HPDE6-E6E7 (cell line): Measurements from ENCODE around the gene GPSM1.

Experiments
- DNase-seq: peaks from one replicate; pipeline ENCODE4 v3.0.0; 2011; ENCODE audit warnings: missing footprints; ENCODE audit errors: extremely low spot score

Gene GPSM1

GRCh38 chr9:136377341-136378169, 50.2 kb downstream of the GPSM1 start:
- DNase-seq: no peak

DNA sequence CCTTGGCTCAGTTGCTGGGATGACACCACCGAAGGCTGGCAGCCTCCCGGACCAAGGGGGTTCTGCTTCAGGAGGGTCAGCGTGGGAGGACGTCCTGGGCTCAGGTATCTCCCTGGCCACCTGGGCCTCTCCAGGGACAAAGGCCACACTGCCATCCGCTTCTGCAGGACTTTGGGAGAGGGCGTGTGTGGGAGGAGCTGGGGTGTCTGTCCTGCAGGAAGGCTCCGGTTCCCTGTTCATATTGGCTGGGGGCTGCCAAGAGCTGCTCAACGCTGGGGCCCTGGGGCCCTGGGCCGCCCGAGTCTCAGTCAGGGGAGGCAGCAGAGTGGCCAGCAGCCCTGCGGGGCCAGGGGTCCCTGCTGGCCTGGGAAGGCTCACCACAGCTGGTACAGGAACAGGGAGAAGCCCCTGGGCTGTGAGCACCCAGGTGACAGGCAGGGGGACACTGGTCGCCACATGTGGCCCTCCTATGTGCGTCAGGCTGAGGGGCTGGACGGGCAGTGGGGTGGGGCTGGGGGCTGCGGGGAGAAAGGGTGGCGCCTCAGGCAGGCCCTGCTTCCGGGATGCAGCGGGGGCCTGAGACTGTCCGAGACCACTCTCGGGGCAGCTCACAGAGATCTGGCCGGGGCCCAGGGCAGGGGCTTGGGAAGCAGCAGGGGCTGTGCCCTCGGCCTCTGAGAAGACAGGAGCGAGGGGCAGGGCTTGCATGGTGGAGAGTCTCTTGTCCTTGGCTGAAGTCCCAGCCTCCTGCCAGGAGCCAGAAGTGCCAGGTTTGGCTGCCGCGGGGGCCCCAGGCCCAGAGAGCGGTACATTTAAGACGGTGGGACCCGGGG, 51.0 kb downstream of the GPSM1 start:
- DNase-seq: no peak

DNA sequence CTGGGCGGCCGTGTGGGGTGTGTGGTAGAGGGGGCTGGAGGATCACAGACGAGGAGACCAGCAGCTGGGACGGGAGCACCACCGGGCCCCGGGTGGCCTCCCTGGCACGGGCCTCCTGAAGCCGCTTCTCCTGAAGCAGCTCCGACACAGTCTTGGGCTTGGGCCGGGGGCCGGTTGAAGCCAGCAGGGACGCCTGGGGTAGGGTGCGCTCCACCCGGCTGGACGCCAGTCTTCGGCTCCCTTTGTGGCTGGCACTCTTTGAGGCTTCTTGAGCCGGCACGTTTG, 51.6 kb downstream of the GPSM1 start:
- DNase-seq: no peak

DNA sequence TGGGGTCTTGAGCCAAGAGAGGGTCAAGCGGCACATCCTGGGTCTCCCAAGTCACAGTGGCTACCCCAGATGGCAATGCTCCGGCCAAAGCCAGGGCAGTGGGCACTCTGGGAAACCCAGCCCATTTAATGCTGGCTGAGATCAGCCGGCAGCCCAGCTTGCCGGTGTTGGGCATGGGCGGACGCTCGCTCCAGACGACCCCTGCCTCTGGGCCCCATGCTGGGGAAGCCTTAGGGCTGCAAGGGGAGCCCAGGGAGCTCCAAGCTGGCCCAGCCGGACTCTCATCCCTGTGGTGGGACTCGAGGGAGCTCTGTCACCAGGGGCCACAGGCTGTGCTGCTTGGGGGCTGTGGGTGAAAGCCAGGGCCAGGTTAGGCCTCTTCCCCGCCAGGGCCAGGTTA, 52.1 kb downstream of the GPSM1 start:
- no peak for DNase-seq

- DNase-seq: no peak
Measured at GRCh38 chr9:136379891-136380290, 52.6 kb downstream of the GPSM1 start.

DNA sequence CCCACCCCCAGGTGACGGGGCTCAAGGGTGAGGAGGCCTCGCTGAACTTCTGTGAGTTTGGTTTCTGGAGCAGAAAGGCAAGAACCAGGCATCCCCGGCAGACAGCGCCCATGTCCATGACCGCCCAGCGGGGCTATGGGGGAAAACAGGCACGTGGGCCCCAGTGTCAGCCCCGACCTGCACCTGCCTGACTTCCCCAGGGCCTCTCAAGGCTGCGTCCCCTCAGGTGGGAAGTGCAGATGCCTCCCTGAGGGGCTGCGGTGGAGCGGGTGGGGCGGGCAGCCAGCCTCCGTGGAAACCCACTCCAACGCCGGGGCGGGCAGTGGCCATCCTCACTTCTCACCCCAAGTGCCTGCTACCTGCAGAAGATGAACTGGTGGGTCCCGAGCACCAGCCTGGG, 53.0 kb downstream of the GPSM1 start:
- DNase-seq: no peak

DNA sequence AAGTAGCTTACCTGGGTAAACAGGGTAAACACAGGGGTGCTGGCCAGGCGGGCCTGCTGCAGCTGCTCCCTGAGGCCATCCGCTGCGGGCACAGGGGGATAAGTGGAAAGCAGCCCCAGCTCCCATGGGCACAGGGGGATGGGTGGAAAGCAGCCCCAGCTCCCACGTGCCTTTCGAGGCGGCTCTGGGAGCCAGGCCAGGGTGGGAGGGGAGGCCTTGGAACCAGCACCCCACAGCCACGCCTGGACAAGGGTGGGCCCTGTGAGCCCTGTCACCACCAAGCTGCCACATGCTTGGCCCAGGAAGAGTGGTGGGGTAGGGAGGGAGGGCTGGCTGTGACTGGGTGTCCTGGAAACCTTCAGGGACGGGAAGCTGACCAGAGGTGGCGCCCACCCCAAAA, 54.0 kb downstream of the GPSM1 start:
- DNase-seq: no peak

DNA sequence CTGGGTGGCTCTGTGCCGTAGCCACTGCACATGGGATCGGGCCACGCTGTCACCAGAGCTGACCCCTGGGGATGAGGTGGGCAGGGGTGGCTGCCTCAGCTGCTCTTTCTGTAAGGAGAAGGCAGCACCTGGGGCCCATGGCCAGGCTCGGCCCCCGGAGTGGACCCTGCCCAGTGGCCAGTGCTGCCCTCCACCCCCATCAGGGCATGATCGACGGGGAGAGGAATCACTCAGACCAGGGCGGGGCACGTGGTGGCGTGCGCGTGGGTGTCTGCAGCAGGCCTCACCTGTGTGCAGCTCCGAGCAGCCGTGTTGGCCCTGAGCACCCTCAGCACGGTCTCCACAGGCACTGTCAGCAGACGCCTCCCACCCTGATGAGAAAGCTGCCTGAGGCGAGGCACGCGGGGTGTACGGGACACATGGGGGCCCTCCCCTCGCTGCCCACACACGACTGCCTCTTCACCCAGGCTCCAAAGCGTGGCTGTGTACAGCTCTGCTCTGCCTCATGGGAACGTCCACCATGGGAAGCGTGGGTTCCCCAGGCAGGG, 54.7 kb downstream of the GPSM1 start:
- DNase-seq: no peak

DNA sequence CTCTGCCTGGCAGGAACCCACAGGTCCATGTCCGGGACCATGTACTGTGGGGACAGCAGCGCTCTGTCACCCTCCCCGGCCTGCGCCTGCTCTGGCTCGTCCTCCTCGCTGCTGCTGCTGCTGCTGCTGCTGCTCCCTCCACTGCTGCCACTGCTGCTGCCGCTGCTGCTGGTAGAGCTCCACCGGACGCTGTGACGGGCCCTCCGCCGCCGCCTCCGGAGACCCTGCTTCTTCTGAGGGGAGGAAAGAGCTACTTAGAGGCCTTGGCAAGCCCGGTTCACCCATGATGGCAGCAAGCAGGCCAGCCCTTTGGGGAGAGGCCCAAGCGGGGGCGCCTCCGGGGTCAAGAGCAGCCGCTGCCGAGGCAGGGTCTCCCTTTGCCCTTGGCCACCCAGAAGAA, 56.1 kb downstream of the GPSM1 start:
- DNase-seq: no peak

DNA sequence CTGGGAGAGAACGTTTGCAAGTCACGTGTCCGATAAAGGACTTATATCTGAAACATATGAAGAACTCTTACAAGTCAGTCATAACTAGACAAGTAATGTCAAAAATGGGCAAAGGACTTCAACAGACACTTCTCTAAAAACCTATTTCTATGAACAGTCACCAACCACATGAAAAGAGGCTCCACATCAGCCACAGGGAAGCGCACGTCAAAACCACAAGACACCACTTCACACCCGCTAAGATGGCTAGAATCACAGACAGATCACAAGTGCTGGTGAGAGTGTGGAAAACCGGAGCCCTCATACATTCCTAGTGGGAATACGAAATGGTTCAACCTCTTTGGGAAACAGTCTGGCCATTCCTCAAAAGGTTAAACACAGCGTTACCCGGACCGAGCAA, 57.7 kb downstream of the GPSM1 start:
- DNase-seq: no peak

DNA sequence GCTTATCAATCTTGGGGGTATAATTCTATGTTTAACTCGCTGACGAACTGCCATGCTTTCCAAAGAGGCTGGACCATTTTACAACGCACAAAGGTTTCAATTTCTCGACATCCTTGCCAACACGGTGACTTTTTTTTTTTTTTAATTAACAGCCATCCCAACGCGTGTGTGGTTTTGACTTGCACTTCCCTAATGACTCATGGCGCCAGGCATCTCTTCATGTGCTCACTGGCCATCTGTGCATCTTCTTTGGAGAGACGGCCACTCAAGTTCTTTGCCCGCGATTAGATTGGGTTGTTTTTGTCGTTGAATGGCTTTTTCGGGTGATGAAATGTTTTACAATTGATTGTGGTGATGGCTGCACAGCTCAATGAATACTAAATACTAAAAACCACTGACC, 58.7 kb downstream of the GPSM1 start:
- DNase-seq: no peak

DNA sequence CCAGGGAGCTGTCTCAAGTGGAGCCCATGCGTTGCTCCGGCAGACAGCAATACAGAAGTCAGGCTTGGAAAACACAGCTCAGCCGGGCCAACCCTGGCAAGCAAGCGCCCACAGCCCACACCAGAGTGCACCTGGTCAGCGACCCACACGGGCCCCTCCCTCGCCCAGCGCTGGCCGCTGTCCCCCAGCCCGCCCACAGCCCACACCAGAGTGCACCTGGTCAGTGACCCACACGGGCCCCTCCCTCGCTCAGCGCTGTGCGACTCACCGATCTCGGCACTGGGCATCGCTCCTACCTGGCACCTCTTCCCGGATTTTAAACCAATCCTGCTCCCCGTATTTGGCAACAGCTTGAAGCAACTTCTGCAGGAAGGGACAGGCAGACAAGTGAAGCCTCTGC, 59.9 kb downstream of the GPSM1 start:
- no peak for DNase-seq

GRCh38 chr9:136389396-136389795, 62.1 kb downstream of the GPSM1 start:
- DNase-seq: no peak

DNA sequence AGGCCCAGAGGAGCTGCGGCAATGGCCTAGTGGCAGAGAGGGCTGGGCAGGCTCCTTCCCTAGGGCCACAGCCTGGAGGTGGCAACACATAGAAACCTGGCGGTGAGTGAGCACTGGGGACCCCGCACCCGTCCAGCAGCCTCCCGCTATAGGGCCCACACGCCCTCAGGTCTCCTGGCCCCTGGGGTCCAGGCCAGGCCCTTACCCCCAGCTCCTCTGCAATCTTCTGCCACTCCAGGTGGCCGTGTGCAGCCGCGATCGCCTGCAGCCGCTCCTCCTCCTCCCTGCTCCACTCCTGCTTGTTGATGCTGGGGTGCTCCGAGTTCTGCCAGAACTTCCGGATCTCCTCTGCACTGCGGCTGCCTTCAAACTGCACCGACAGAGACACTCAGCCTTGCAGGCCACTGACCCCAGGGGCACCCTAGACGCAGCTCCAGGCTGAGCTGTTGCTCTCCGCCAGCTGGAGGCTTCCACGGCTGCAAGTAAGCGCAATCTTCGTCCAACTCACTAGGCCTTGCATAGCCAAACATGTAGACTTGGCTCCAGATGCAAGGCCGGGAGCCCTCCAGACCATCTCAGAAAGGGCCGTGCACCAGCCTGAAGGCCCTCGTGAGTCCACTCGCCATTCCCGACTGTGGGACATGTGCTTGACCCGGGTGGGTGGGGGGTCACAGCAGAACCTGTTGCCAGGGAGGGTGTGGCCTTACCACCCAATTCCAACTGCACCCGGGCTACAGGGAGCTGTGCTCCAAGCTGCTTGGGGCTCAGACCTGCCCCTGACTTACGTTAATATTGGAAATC, 64.6 kb downstream of the GPSM1 start:
- DNase-seq: no peak

DNA sequence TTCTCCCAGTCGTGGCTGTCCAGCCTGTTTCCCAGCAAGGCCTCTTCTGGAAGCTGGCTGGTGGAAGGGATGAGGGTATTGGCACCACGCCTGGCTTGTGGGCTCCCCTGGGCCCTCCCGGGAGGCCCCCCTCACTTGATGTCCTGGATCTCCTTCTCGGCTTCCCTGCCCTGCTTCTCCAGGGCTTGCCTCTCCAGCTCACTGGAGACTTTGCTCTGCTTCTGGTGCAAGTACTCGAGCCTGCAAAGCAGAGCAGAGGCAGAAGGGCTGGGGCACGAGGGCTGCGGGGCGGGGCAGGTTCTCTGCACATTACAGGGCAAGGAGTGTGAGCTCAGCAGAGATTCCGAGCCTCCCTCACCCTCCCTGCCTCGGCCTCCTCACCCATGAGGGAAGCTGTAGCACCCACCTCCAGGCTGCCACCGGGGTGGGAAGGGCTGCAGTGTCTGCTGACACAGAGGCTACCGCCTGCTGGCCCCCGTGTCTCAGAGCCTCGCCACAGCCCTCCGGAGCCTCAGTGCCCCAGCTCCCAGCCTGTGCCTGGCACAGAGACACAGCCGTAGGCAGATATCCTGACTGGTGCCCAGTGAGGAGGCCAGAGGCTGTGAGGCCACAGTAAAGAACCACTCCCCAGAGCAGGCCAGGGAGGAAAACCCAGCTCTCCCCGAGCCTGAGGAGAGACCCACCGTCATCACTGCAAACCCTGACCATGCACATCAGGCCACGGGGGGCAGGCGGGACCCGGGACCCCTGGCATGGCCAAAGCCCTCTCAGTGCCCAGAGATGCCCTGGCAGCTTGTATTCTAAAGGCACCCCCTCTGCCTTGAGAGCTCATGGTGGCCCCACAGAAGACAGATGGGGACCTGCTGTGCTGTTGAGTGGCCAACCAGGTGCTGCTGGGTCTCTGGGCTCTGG, 65.5 kb downstream of the GPSM1 start:
- DNase-seq: no peak

DNA sequence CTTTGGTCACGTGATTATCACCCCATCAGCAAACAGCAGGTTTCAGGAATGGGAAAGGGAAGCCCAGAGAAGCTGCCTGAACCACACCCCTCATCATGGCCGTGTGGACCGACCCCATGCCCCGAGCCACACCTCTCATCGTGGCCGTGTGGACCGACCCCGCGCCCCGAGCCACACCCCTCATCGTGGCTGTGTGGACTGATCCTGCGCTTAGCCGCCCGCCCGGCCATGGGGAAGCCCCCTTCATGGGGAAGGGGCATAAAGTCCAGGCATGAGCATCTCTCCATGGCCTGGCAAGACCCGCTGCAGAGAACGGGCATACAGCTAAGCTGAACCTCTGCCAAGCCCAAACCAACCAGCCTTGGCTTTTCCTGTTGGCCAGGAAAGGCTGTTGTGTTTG, 66.2 kb downstream of the GPSM1 start:
- no peak for DNase-seq

- DNase-seq: no peak
Measured at GRCh38 chr9:136394312-136395019, 67.1 kb downstream of the GPSM1 start.

DNA sequence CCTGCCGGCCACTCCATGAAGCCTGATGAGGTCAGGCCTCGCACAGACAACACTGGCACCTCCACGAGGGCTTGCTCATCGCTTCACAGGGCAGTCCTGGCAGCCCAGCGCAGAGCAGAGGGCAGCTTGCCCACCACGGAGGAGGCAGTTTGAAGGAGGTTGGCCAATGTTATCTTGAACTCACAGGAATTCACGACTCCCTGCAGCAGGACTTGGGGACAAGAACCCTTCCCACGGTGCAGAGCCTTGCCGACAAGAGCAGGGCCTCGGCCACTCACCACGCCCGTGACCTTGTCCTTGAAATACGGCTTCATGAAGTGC, 67.6 kb downstream of the GPSM1 start:
- DNase-seq: no peak

- DNase-seq: no peak
Measured at GRCh38 chr9:136395345-136396218, 68.2 kb downstream of the GPSM1 start.

DNA sequence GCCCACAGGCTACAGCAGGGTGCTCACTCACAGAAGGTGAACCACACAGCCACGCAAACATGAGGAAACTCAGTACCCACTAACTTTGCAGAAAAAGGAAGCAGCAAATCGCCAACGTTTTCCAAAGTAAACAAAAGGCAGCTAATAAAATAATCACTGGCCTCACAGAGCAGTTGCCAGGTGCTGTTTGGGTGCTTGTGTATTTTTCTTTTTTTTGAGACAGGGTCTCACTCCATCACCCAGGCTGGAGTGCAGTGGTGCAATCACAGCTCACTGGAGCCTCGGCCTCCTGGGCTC, 68.8 kb downstream of the GPSM1 start:
- no peak for DNase-seq
